ENCODE data around the gene CLN3.
"Not testable (repeated sequence)": the region's sequence is repeated elsewhere in the genome, so short reads cannot be mapped to it uniquely, and the experiment has no call there.

The CLN3 gene

GRCh38 chr16:28494121-28494851, 2.4 kb upstream of the CLN3 start, which contains the start of gene APOBR:
Gene APOBR (plus strand): TSS chr16:28494643. CDS start chr16:28494682, 39 bp downstream.
- peak; percentile 90 for DNase-seq

- no peak for DNase-seq
Observed at GRCh38 chr16:28492511-28492910, 637 bp upstream of the CLN3 start.

DNA sequence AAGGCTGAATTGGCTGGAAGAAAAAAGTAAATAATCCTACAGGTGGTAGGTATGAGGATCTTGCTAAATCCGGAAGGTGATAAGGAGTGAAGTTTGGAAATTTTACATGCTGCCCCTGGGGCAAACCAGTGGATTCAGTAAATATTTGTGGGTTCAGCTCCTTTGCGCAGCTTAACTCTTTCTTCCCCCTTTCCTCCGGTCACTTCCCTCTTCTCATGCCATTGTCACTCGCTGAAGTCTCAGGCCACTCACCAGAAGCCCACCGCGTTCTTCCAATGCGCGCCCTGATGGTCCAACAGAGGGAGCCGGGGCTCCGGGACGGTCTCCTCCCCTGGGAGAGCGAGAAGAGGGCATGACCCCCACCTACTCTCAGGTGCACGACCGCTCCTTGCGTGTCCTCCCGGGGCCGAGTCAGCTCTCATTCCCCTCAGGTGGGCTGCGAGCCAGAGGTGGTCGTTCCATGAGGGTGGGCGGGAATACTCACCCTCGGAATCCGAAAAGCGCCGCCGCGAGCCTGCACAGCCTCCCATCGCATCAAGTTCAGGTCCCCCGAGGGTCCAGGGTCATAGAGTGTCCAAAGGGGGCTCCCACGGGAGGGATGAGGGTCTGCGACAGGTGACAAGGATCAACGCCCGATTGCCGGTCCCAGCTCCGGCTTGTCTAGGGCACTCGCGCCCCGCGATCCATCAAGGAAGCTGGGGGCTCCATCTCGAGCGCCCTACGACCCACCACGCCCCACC, 474 bp downstream of the CLN3 start:
- DNase-seq: no peak

DNA sequence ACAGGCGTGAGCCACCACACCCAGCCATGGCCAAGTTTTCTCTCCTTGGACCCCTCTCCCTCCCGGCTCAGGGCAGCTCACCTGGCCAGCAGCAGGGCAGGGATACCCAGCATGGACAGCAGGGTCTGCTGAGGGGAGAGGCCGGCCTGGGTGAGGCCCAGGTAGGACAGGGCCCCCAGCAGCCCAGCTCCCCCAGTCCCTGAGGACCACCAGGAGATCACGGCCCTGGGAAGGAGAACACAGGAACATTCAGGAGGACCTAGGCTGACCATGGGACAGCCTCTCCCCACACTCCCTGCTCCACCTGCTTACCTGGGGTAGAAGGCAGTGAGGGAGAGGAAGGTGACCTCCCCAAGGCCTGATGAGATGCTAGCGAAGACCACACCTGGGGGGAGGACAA, 5.6 kb downstream of the CLN3 start:
- DNase-seq: no peak

DNA sequence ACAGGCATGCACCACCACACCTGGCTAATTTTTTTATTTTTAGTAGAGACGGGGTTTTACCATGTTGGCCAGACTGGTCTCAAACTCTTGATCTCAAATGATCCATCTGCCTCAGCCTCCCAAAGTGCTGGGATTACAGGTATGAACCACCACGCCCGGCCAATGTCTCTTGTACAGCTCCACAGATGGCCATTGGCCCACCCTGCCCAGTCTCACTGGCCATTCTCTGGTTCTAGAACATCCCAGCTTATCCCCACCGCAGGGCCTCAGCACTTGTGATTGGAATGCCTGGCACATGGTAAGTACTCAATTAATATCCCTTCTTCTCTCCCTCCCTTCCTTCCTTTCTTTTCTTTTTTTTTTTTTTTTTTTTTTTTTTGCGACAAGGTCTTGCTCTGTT, 8.5 kb downstream of the CLN3 start:
- not testable (repeated sequence) for DNase-seq

- DNase-seq: no peak
Observed at GRCh38 chr16:28482026-28482425, 9.8 kb downstream of the CLN3 start.

DNA sequence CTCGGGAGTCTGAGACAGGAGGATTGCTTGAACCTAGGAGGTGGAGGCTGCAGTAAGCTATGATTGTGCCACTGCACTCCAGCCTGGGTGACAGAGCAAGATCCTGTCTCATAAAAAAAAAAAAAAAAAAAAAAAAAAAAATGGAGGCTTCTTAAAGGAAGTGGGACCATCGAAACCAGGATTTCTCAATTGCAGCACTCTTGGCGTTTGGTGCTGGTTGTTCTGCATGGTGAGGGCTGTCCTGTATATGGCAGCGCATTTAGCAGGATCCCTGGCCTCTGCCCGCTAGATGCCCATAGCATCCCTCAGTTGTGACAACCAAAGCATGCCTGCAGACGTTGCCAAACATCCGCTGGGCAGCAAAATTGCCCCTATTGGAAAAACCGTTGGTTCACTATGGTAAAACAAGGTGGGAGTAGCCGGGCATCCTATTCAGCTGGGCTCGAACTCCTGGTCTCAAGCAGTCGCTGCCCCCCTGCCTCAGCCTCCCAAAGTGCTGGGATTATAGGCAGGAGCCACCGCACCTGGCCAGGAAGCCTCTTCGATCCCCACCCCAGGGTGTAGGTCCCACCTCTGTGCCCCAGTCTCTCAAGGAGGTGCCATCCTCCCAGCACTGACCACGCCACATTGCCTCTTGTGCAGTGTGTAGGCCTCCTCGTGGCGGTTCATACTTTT, 13.2 kb downstream of the CLN3 start:
- DNase-seq: no peak

GRCh38 chr16:28477311-28477920, 14.5 kb downstream of the CLN3 start:
- no peak for DNase-seq

DNA sequence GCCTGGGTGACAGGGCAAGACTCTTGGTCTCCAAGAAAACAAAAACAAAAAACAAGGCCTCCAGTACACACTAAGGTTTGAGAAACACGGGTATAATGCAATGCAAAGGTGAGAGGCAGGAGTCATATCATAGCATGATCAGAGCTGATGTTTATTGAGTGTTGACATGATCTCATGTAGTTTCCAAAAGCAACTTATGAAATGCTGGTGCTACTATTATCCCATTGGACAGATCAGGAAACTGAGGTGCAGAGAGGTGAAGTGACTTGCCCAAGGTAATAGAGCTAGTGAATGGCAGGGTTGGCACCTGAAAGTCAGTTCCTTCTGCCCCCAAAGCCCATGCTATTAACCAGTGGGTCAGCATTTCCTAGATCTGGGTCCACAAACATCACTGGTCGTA, 16.7 kb downstream of the CLN3 start:
- DNase-seq: no peak

DNA sequence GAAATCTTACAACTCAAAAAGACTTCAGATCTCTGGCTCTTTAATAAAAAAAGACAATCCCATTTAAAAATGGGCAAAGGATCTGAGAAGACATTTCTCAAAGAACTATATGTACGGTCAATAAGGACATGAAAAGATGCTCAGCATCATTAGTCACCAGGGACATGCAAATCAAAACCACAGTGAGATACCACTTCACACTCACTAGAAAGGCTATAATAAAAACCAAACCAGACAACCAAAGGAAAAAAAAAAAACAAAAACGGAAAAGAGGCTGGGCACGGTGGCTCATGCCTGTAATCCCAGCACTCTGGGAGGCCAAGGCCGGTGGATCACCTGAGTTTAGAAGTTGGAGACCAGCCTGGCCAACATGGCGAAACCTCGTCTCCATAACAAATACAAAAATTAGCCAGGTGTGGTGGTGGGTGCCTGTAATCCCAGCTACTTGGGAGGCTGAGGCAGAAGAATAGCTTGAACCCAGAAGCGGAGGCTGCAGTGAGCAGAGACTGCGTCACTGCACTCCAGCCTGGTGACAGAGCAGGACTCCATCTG, 18.1 kb downstream of the CLN3 start:
- no peak for DNase-seq

DNA sequence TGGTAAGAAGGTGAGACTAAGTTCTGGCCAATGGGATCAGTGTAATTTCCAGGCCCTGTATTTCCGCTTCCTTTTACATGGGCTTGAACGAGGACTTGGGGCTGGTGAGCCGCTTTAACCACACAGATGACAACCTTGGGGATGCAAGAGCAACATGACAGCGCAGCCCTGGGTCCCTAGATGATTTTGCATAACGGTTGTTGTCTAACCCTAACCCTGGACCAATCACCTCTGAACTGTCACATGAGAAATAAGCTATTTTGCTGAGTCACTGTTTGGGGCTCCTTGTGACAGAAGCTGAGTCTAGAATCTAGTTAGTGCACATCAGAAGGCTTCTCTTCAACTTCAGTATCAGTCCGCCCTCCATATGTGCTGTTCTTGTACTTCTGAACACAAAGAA, 44.8 kb downstream of the CLN3 start:
- DNase-seq: not testable (repeated sequence)

GRCh38 chr16:28446388-28446787, 45.5 kb downstream of the CLN3 start:
- DNase-seq: not testable (repeated sequence)

GRCh38 chr16:28443943-28444342, 47.9 kb downstream of the CLN3 start:
- DNase-seq: not testable (repeated sequence)

- DNase-seq: not testable (repeated sequence)
Observed at GRCh38 chr16:28438899-28439298, 53.0 kb downstream of the CLN3 start.

DNA sequence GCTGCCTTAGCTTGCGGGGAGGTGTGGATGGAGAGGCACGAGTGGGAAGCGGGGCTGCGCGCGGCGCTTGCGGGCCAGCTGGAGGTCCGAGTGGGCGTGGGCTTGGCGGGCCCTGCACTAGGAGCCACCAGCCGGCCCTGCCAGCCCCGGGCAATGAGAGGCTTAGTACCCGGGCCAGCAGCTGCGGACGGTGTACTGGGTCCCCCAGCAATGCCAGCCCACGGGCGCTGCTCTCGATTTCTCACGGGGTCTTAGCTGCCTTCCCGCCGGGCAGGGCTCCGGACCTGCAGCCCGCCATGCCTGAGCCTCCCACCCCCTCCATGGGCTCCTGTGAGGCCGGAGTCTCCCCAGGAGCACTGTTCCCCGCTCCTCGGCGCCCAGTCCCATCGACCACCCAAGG, 56.5 kb downstream of the CLN3 start:
- not testable (repeated sequence) for DNase-seq
